Kidney epithelial cell (primary cell): ENCODE measurements around the gene DENND6B. TPM values are rescaled to one million over a fixed set of nuclear protein-coding genes. Genes with fewer than 3 reads are reported as not detected.

Experiments used
- DNase-seq: peaks from one replicate; pipeline ENCODE4 v3.0.0-alpha.2; 2010; ENCODE audit warnings: low read depth
- H3K27me3 ChIP-seq: 2 replicates; pipeline ENCODE4 v1.6.0; 2011; ENCODE audit warnings: low read length; ENCODE audit not compliant: control insufficient read depth, insufficient read depth
- H3K36me3 ChIP-seq: 2 replicates; pipeline ENCODE4 v1.5.1; 2011; ENCODE audit warnings: low read length; ENCODE audit not compliant: control insufficient read depth, insufficient read depth
- H3K4me3 ChIP-seq: 2 replicates; pipeline ENCODE4 v1.5.1; 2011; ENCODE audit warnings: low read depth, mild to moderate bottlenecking, control low read depth, low read length
- CTCF ChIP-seq: IDR thresholded peaks from 2 replicates; pipeline ENCODE4 v1.5.1; 2011; ENCODE audit warnings: mild to moderate bottlenecking, moderate library complexity, low read length, control low read depth, inconsistent platforms; ENCODE audit not compliant: insufficient read depth, poor library complexity, severe bottlenecking
- total RNA-seq: library from RNA; depleted of rRNA; stranded (reverse); fragments of >200 nt; gene quantifications from 2 replicates; pipeline ENCODE4 v1.2.3, GENCODE V29; 2015

The DENND6B gene
- total RNA-seq, 1 donor from 2014 or later = 4.5 TPM

- no peak overlapping the region for H3K4me3 ChIP-seq
- H3K27me3 ChIP-seq = no peaks in the 10 kb centered on the region
Measured at GRCh38 chr22:50313600-50313999, 13.2 kb downstream of the DENND6B start.

DNA sequence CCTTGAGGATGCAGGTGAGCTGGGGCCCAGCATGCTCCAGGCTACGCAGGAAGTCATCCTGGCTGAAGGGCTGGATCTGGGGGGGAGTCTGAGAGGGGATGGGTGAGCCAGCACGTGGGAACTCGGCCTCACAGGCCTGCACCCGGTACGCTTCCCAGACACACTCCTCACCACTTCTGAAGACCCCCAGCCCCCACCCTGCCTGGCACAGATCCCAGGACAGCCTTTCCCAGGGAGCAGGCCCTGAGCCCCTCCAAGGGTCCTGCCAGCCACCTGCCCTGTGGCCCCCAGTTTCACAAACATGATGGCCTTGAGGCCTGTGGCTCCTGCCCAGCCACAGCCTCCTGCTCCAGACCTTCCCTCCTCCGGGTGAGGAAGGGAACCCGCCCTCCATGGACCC is 13.8 kb downstream of the DENND6B start:
- no peak for DNase-seq
- no peaks in the 10 kb centered on the region for H3K36me3 ChIP-seq
- no peak overlapping the region for H3K4me3 ChIP-seq
- TF ChIP-seq CTCF = no peak
- no peaks in the 10 kb centered on the region for H3K27me3 ChIP-seq

More at GRCh38 chr22:50313600-50313999, 13.2 kb downstream of the DENND6B start:
- H3K36me3 ChIP-seq = no peaks in the 10 kb centered on the region
- no peak for TF ChIP-seq CTCF
- DNase-seq = no peak

- TF ChIP-seq CTCF = no peak
- DNase-seq = no peak
- Histone ChIP-seq H3K27me3 (no peaks in the 10 kb centered on the region), H3K4me3 (no peak overlapping the region), H3K36me3 (no peaks in the 10 kb centered on the region)
Measured at GRCh38 chr22:50312371-50312770, 14.4 kb downstream of the DENND6B start.

DNA sequence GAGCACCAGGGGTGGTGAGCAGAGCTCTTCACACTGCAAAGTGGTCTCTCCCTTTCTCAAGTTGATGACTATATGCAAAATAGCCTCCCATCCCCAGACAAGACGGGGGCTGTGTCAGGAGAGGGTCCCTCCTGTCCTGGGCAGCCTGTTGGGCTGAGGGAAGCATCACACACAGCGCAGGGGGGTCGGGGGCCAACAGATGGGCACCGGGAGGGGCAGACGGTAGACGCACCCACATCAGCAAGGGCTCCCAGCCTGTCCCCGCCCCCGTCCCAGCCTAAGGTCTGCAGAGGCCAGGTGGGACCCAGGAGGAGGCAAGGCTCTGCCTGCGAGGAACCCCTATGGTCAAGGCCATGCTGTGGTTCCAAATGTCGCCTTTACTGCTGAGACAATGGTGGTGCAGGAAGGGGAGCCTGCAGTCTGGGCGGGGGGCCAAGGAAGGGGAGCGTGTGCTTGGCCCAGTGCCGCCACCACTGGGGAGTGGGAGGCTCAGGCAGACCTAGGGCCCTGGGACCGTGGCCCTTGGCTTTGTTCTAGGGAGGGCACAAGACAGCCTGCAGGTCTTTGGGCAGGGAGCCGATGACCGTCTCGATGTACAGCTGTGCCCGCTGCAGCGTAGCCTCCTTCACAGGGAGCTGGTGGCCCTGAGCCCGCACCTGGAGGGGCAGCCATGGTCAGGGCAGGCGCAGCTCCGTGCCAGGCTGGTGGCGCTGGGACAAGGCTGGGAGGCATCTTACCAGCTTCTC is 15.0 kb downstream of the DENND6B start:
- H3K36me3 ChIP-seq = no peaks in the 10 kb centered on the region
- no peak overlapping the region for H3K4me3 ChIP-seq
- no peak for TF ChIP-seq CTCF
- no peak for DNase-seq
- H3K27me3 ChIP-seq = no peaks in the 10 kb centered on the region

- H3K4me3 ChIP-seq = no peak overlapping the region
- no peak for TF ChIP-seq CTCF
- H3K27me3 ChIP-seq = no peaks in the 10 kb centered on the region
- no peak for DNase-seq
- H3K36me3 ChIP-seq = no peaks in the 10 kb centered on the region
Measured at GRCh38 chr22:50310949-50311444, 15.8 kb downstream of the DENND6B start.
